H1 (cell line): Measurements from ENCODE around the gene RHOB. TPM values are rescaled to one million over a fixed set of nuclear protein-coding genes. Genes with fewer than 3 reads are reported as not detected.

Experiments used
- CTCF ChIA-PET: fragments of 300-600 bp; sonication (Branson Sonifier 250); formaldehyde crosslinking; loops from one replicate; lab custom pipeline; 2021; ENCODE audit not compliant: partially characterized antibody; lab: Charles Lee
- POLR2A ChIA-PET: fragments of 300-600 bp; sonication (Branson Sonifier 250); formaldehyde crosslinking; loops from one replicate; lab custom pipeline; 2021; ENCODE audit warnings: inconsistent platforms; ENCODE audit not compliant: partially characterized antibody; lab: Charles Lee
- DNase-seq, 2 experiments: peaks; one replicate each; pipeline versions ENCODE4 v3.0.0 to v3.0.0-alpha.2; 2010 to 2022; ENCODE audit warnings: low spot score in 2 of 2, low read depth in 1 of 2, mixed read lengths in 1 of 2
- FAIRE-seq: peaks from 2 replicates; lab custom pipeline; 2011; peaks lifted over from hg19 to GRCh38; lab: Jason Lieb, UNC
- H2AFZ ChIP-seq: 2 replicates; pipeline ENCODE4 v1.8.1; 2012; ENCODE audit warnings: low read length, inconsistent platforms
- H2AK5ac ChIP-seq: 2 replicates; pipeline ENCODE4 v1.6.1; 2013; ENCODE audit warnings: low read depth, low read length
- H2BK120ac ChIP-seq: replicated peaks from 2 replicates; pipeline ENCODE3; 2013; ENCODE audit warnings: low read depth, low read length, inconsistent platforms
- H2BK12ac ChIP-seq: 2 replicates; pipeline ENCODE4 v1.6.1; 2013; ENCODE audit warnings: low read depth, low read length
- H2BK15ac ChIP-seq: 2 replicates; pipeline ENCODE4 v1.6.1; 2013; ENCODE audit warnings: low read length
- H2BK20ac ChIP-seq: 2 replicates; pipeline ENCODE4 v1.6.1; 2013; ENCODE audit warnings: low read length
- H2BK5ac ChIP-seq: 2 replicates; pipeline ENCODE4 v1.6.1; 2013; ENCODE audit warnings: low read depth, low read length
- H3K14ac ChIP-seq: 2 replicates; pipeline ENCODE4 v1.6.1; 2013; ENCODE audit warnings: inconsistent platforms; ENCODE audit not compliant: insufficient read length
- H3K18ac ChIP-seq: 2 replicates; pipeline ENCODE4 v1.6.1; 2013; ENCODE audit warnings: low read length; ENCODE audit errors: extremely low read depth
- H3K23ac ChIP-seq: 2 replicates; pipeline ENCODE4 v1.6.1; 2013; ENCODE audit warnings: inconsistent platforms; ENCODE audit not compliant: insufficient read length
- H3K23me2 ChIP-seq: 2 replicates; pipeline ENCODE4 v1.6.1; 2013; ENCODE audit warnings: low read depth, low read length
- H3K27ac ChIP-seq: 2 replicates; pipeline ENCODE4 v1.6.1; 2011; ENCODE audit warnings: low read depth, low read length, inconsistent platforms
- H3K27me3 ChIP-seq, 4 experiments: replicated peaks in 1 of 4; 1 replicate in 1 of 4; 2 replicates in 3 of 4; pipeline versions ENCODE4 v1.6.1 to v1.8.1; 2011 to 2013; ENCODE audit warnings: low read length in 3 of 4, mild to moderate bottlenecking in 3 of 4, inconsistent platforms in 2 of 4, mixed read lengths in 2 of 4, moderate library complexity in 1 of 4; ENCODE audit not compliant: control insufficient read depth in 3 of 4, insufficient read depth in 3 of 4; ENCODE audit errors: extremely low read depth in 1 of 4
- H3K36me3 ChIP-seq, 4 experiments: 2 replicates each; pipeline versions ENCODE4 v1.6.1 to v1.8.1; 2011 to 2013; ENCODE audit warnings: mild to moderate bottlenecking in 4 of 4, low read length in 3 of 4, moderate library complexity in 2 of 4, control low read depth in 1 of 4, inconsistent platforms in 1 of 4; ENCODE audit not compliant: insufficient read depth in 4 of 4, control insufficient read depth in 2 of 4
- H3K4ac ChIP-seq: replicated peaks from 2 replicates; pipeline ENCODE3; 2013; ENCODE audit warnings: low read length, low read depth, mixed read lengths, inconsistent platforms; ENCODE audit not compliant: insufficient read length
- H3K4me1 ChIP-seq, 4 experiments: replicated peaks in 1 of 4; 1 replicate in 1 of 4; 2 replicates in 3 of 4; pipeline versions ENCODE4 v1.6.1 to v1.8.1; 2011 to 2013; ENCODE audit warnings: low read length in 3 of 4, inconsistent platforms in 2 of 4, mixed read lengths in 1 of 4; ENCODE audit not compliant: insufficient read depth in 4 of 4, control insufficient read depth in 3 of 4
- H3K4me2 ChIP-seq, 2 experiments: 2 replicates each; pipeline versions ENCODE4 v1.6.1 to v1.8.1; 2011 to 2013; ENCODE audit warnings: low read depth in 2 of 2, low read length in 2 of 2, control low read depth in 1 of 2, inconsistent platforms in 1 of 2, mild to moderate bottlenecking in 1 of 2; ENCODE audit not compliant: insufficient read depth in 1 of 2
- H3K4me3 ChIP-seq, 4 experiments: fragments of 200-600, 300-600 bp in 1 of 4; sonication (generic), shearing (Covaris generic), sonication (Bioruptor Twin) in 1 of 4; 2 replicates each; pipeline versions ENCODE4 v1.5.1 to v1.8.1; 2011 to 2016; ENCODE audit warnings: low read length in 4 of 4, low read depth in 3 of 4, control low read depth in 2 of 4, inconsistent platforms in 2 of 4, mild to moderate bottlenecking in 2 of 4, mixed read lengths in 1 of 4, moderate library complexity in 1 of 4; ENCODE audit not compliant: insufficient read depth in 2 of 4; ENCODE audit errors: extremely low read depth in 1 of 4
- H3K56ac ChIP-seq: replicated peaks from 2 replicates; pipeline ENCODE3; 2013; ENCODE audit warnings: low read depth, mild to moderate bottlenecking, mixed read lengths, low read length, inconsistent platforms; ENCODE audit not compliant: insufficient read length
- H3K79me1 ChIP-seq: 2 replicates; pipeline ENCODE4 v1.6.1; 2013; ENCODE audit warnings: low read depth, low read length, control low read depth
- H3K79me2 ChIP-seq, 2 experiments: 2 replicates each; pipeline versions ENCODE4 v1.6.1 to v1.8.1; 2012 to 2013; ENCODE audit warnings: low read length in 2 of 2, mild to moderate bottlenecking in 2 of 2, inconsistent platforms in 1 of 2; ENCODE audit not compliant: insufficient read depth in 2 of 2, control insufficient read depth in 1 of 2
- H3K9ac ChIP-seq, 4 experiments: replicated peaks in 1 of 4; 1 replicate in 1 of 4; 2 replicates in 3 of 4; pipeline versions ENCODE4 v1.6.1 to v1.8.1; 2011 to 2013; ENCODE audit warnings: low read depth in 3 of 4, low read length in 3 of 4, control low read depth in 2 of 4, mild to moderate bottlenecking in 2 of 4, moderate library complexity in 2 of 4, inconsistent platforms in 1 of 4; ENCODE audit errors: extremely low read depth in 1 of 4
- H3K9me3 ChIP-seq, 2 experiments: 2 replicates each; pipeline versions ENCODE4 v1.6.1 to v1.8.1; 2012 to 2013; ENCODE audit warnings: mild to moderate bottlenecking in 2 of 2, moderate library complexity in 2 of 2, control low read depth in 1 of 2, inconsistent platforms in 1 of 2, low read depth in 1 of 2, low read length in 1 of 2, mixed read lengths in 1 of 2; ENCODE audit not compliant: insufficient read depth in 2 of 2
- H4K20me1 ChIP-seq, 2 experiments: replicated peaks in 1 of 2; 2 replicates each; pipeline versions ENCODE3 to v1.8.1; 2011 to 2013; ENCODE audit warnings: inconsistent platforms in 2 of 2, low read length in 2 of 2, mild to moderate bottlenecking in 1 of 2; ENCODE audit not compliant: insufficient read depth in 2 of 2, control insufficient read depth in 1 of 2
- H4K5ac ChIP-seq: 2 replicates; pipeline ENCODE4 v1.6.1; 2013; ENCODE audit warnings: low read length, low read depth, mixed read lengths, inconsistent platforms; ENCODE audit not compliant: insufficient read length
- H4K8ac ChIP-seq: 2 replicates; pipeline ENCODE4 v1.8.0; 2013; ENCODE audit warnings: mild to moderate bottlenecking, moderate library complexity, low read length, inconsistent platforms; ENCODE audit not compliant: insufficient read depth; ENCODE audit errors: extremely low read depth
- H4K91ac ChIP-seq: replicated peaks from 2 replicates; pipeline ENCODE3; 2013; ENCODE audit warnings: low read length, mixed read lengths, inconsistent platforms; ENCODE audit not compliant: insufficient read length
- CBX5 ChIP-seq: fragments of 300-800, 300-1000 bp; sonication (generic); IDR thresholded peaks from 2 replicates; pipeline ENCODE4 v1.7.1; 2016; ENCODE audit warnings: antibody characterized with exemption, low read length, low read depth
- CHD1 ChIP-seq: IDR thresholded peaks from 2 replicates; pipeline ENCODE4 v1.6.1; 2012; ENCODE audit warnings: low read depth, low read length, improper control_type of control experiment
- CREB1 ChIP-seq: IDR thresholded peaks from 2 replicates; pipeline ENCODE4 v1.6.1; 2012; ENCODE audit warnings: inconsistent platforms
- FOSL1 ChIP-seq: IDR thresholded peaks from 2 replicates; pipeline ENCODE4 v1.6.1; 2011; ENCODE audit warnings: mild to moderate bottlenecking, low read depth, low read length, moderate library complexity; ENCODE audit not compliant: insufficient read depth
- JUN ChIP-seq: IDR thresholded peaks from 2 replicates; pipeline ENCODE4 v1.6.1; 2011; ENCODE audit warnings: low read depth, mild to moderate bottlenecking, improper control_type of control experiment, low read length
- KDM1A ChIP-seq: fragments of 200-600, 300-600 bp; sonication (generic); IDR thresholded peaks from 2 replicates; pipeline ENCODE4 v1.7.1; 2016; ENCODE audit warnings: mild to moderate bottlenecking, low read length, borderline replicate concordance
- NANOG ChIP-seq: IDR thresholded peaks from 2 replicates; pipeline ENCODE4 v1.6.1; 2011; ENCODE audit warnings: low read length, low read depth, mild to moderate bottlenecking, inconsistent platforms; ENCODE audit not compliant: insufficient read depth, poor library complexity, severe bottlenecking
- PHF8 ChIP-seq: fragments of 200-600 bp; sonication (generic); conservative IDR thresholded peaks from 2 replicates; pipeline ENCODE4 v1.7.1; 2012; ENCODE audit warnings: low read depth, mild to moderate bottlenecking, inconsistent platforms, low read length, moderate library complexity
- RFX5 ChIP-seq: IDR thresholded peaks from 2 replicates; pipeline ENCODE4 v1.6.1; 2011; ENCODE audit warnings: low read depth, low read length, improper control_type of control experiment, borderline replicate concordance
- SIN3A ChIP-seq, 2 experiments: IDR thresholded peaks in 1 of 2; conservative IDR thresholded peaks in 1 of 2; 2 replicates each; pipeline ENCODE4 v1.6.1; 2011 to 2012; ENCODE audit warnings: low read length in 2 of 2, improper control_type of control experiment in 1 of 2, low read depth in 1 of 2, mild to moderate bottlenecking in 1 of 2
- SP1 ChIP-seq: IDR thresholded peaks from 2 replicates; pipeline ENCODE4 v1.6.1; 2011; ENCODE audit warnings: low read depth, low read length
- SP2 ChIP-seq: IDR thresholded peaks from 2 replicates; pipeline ENCODE4 v1.6.1; 2012; ENCODE audit warnings: mild to moderate bottlenecking, low read length, inconsistent platforms
- TCF12 ChIP-seq: IDR thresholded peaks from 2 replicates; pipeline ENCODE4 v1.6.1; 2011; ENCODE audit warnings: low read depth, mild to moderate bottlenecking, low read length
- YY1 ChIP-seq: IDR thresholded peaks from 2 replicates; pipeline ENCODE4 v1.6.1; 2011; ENCODE audit warnings: low read depth, mild to moderate bottlenecking, low read length
- WGBS, 2 experiments: shearing (Covaris generic) in 1 of 2; methylation state at CpG; one replicate each; pipeline versions ENCODE4 v1.1.6 to v1.1.7; 2013 to 2015; ENCODE audit warnings: low lambda C conversion rate in 2 of 2, mixed read lengths in 2 of 2, inconsistent platforms in 1 of 2, low coverage in 1 of 2, missing lambda C conversion rate in 1 of 2; ENCODE audit not compliant: insufficient replicate concordance in 2 of 2, insufficient coverage in 1 of 2, insufficient read length in 1 of 2; ENCODE audit errors: extremely low coverage in 1 of 2, missing lambda C conversion rate in 1 of 2; 5-methylcytosine and 5-hydroxymethylcytosine counted together
- polyA plus RNA-seq, 7 experiments: library from polyadenylated mRNA; depleted of rRNA in 3 of 7; stranded (reverse) in 5 of 7; unstranded in 2 of 7; fragments of >200 nt in 5 of 7; fragments of 200-250 nt in 2 of 7; gene quantifications; 1 replicate in 5 of 7; 2 replicates in 1 of 7; 4 replicates in 1 of 7; pipeline versions ENCODE4 v1.2.1 to v1.2.3, GENCODE V29; 2011 to 2013; ENCODE audit warnings: missing spikeins in 2 of 7, mixed read lengths in 2 of 7
- total RNA-seq: library from RNA; stranded (reverse); fragmentation: NEBNext Ultra II Directional; extraction: Animal tissue kit (Norgen Biotek cat#: 25700); gene quantifications from 2 replicates; pipeline ENCODE4 v1.2.1, GENCODE V29; 2021

Gene RHOB
- total and polyA plus RNA-seq, 2 of the 8 experiments (the other 6 are each of a cell fraction or from before 2014, with no cell fraction given): 9.3 to 9.5 TPM

DNA sequence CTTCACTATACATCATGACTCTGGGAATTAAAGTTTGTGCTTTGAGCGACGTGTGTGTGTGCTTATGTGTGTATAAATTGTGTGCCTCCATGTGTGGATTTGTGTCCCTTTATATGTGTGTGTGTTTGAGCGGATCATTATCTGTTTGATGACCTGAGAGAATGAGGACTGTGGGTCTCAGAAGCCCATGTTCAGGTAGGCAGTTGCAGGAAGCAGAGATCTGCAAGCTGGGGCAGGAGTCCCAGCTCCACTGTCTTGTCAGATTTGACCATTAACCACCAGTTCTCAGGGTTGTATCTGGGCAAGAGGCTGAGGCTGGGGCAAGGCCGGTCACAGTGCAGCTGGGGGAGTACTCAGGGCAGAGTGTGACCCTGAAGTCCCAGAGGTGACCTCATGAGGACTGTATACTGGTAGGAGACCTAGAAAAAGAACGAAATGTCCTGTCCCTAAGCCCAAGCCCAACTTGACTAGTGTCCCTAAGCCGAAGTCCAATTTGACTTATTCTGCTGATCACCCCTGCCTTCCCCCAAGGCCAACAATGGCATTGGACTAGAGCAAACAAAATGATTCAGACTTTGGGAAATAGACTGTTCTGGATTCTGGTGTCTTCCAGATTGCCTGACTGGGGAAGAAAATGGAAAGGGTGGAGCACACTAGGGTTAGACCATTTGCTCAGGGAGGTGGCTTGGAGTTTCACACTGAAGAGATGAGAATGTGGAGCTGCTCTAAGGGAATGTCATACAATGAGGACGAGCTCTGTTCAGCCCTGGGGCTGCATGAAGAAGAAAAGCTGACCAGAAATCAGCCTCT is 28.1 kb downstream of the RHOB start:
- FAIRE-seq: no peak
- H3K4me2 ChIP-seq: no peak overlapping the region

More for the DNA sequence above, 28.1 kb downstream of the RHOB start:
- DNase-seq: no peak
- TF ChIP-seq YY1 (no peak), RFX5 (no peak), CREB1 (no peak), SP1 (no peak), NANOG (no peak), JUN (no peak), PHF8 (no peak), SP2 (no peak), FOSL1 (no peak), SIN3A (conservative IDR thresholded peaks at IDR 0.05 in 1 of 2, IDR thresholded peaks at IDR 0.05 in 1 of 2; ENCODE audit: low read depth in 1 of 2, low read length in 2 of 2) (no peak), CHD1 (no peak), TCF12 (no peak), CBX5 (no peak), KDM1A (no peak)
- Histone ChIP-seq H4K5ac (no peak overlapping the region), H3K18ac (no peak overlapping the region), H3K27me3 (no peaks in the 10 kb centered on the region), H2BK12ac (no peak overlapping the region), H4K20me1 (no peaks in the 10 kb centered on the region), H2BK120ac (no peak overlapping the region), H3K4me1 (peaks cover 0 to 2% (median 0%) of the 10 kb centered on the region in 4 experiments; a peak in 1 of 7 replicates), H3K79me2 (no peaks in the 10 kb centered on the region), H3K9me3 (no peaks in the 10 kb centered on the region), H4K8ac (no peak overlapping the region), H2BK15ac (no peak overlapping the region), H3K4me3 (no peak overlapping the region), H3K14ac (no peak overlapping the region), H2BK5ac (no peak overlapping the region), H4K91ac (no peak overlapping the region), H3K23ac (no peak overlapping the region), H3K27ac (no peak overlapping the region), H3K36me3 (no peaks in the 10 kb centered on the region), H3K56ac (no peak overlapping the region), H3K9ac (no peak overlapping the region), H2AK5ac (no peak overlapping the region), H2AFZ (no peak overlapping the region), H3K4ac (no peak overlapping the region), H3K79me1 (no peaks in the 10 kb centered on the region), H3K23me2 (no peaks in the 10 kb centered on the region), H2BK20ac (no peak overlapping the region)
- ChIA-PET CTCF (interaction anchor here (1.2 to 1.4 kb wide), 4 partner anchors 14 to 124 kb away, joined by 3 to 4 read pairs (median 3); partner anchors contain the start of gene RHOB), POLR2A (no interaction called here)
- 83% methylated on average over 7 of the region's 7 CpGs; no CpG with 5 or more reads in 1 of the 2 experiments for WGBS, 2 experiments
